ENCODE data around the gene TARP.
"Not testable (repeated sequence)": the region's sequence is repeated elsewhere in the genome, so short reads cannot be mapped to it uniquely, and the experiment has no call there.

- not testable (repeated sequence) for TF ChIP-seq CTCF (conservative IDR thresholded peaks at IDR 0.05); EZH2 (IDR thresholded peaks at IDR 0.05; ENCODE audit: low read depth)
Measured at GRCh38 chr7:38264602-38265001, 8.8 kb downstream of the TARP start.
